NCI-H526 treated with DMSO at 0.1 percent for 48 hours (cell line): ENCODE results near the gene TSPAN2.
A peak's percentile ranks its signal among the peaks of the same experiment; 100 is the strongest.

Experiments used
- DNase-seq: peaks from one replicate; lab custom pipeline; 2025; lab: John Stamatoyannopoulos, UW

Gene TSPAN2

DNA sequence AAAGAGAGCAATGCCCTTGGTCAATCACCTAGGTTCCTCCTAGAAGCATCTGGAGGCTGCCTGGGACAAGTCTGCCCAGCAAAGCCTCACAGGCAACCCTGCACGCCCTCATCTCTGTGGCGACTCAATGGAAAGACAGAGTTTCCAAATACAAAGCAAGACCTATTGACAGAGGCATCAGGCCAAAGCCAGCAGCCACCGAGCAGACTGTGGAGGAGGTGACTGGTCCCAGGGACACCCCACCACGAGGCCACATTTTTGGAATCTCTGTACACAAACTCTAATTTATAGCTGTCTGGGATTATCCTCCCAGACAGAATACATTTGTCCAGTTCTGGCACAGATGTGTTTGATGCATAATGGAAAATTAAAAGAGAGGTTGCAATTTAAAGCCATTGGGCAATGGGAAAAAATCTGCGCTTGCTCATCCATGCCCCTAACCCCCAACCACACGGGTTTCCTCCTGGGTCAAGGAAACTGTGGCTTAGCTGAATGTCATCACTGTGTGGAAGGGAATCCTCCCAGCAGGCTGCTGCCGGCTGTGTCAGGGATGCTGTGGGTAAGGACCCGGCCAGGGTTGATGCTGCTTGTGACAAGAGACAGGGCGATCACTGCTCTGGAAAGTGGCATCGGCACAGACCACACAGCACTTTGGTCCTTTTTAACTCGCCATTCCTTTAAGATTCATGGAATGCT lies 14.3 kb downstream of the TSPAN2 start:
- DNase-seq = no peak

DNA sequence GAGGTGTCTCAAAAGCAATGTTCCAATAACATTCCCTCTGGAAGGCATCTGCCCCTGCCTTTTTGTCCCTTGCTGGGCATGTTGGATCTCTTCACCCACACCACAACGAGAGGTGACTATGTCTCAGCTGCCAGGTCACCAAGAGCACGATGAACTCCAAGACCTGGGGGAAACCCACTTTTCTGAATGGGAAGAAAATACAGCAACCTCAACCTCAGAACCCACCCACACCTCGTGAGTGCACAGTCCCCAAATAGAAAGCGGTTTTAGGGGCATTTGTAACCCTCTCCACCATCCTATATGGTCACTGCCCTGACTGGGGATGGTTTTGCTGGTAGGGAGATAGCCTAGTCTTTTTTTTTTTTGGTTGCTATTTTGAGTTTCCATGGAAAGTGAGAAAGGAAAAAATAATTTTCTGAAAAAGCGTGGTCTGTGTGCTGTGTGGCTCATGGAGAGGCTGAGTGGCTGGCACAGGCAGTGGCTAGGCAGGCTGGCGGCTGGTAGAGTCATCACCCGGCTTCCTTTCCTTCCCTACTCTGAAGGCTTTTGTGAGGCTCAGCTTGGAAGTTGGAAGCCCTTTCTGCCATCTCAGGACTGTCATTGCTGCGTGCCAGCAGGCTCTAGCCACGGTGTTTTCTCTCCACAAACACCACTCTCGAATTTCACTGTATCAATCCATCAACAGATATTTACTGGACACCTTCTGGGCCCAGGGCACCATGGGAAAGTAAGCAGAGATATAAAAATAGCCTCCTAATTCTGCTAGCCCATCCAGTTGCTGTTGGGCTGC lies 15.8 kb downstream of the TSPAN2 start:
- DNase-seq = no peak

DNA sequence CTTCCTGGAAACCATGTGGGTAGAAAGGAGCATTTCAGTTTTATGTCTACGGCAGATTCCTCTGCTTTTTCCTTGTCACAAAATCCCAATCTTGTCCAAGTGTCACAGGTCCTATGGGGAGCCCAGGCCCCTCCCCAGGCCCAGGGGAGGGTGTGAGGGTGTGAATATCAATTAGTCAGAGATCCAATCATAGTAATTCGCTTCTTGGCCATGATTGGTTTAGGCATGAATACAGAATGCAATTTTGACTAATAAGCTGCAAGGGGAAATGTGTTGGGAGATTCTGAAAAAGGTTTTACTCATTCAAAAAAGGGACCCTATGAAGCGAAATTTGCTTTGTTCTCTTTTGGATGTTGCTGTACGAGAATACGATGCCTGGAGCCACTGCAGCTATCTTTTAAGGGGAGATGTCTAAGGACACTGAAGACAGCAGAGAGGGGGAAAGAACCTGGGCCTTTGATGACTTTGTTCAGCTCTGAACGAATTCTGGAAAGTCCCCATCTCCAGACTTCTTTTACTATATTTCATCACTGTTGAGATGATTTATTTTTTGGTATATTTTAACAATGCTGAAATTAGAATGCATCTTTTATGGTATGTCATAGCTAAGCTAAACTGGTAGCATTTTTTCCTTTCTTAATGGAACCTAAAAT lies 18.2 kb downstream of the TSPAN2 start:
- no peak for DNase-seq

DNA sequence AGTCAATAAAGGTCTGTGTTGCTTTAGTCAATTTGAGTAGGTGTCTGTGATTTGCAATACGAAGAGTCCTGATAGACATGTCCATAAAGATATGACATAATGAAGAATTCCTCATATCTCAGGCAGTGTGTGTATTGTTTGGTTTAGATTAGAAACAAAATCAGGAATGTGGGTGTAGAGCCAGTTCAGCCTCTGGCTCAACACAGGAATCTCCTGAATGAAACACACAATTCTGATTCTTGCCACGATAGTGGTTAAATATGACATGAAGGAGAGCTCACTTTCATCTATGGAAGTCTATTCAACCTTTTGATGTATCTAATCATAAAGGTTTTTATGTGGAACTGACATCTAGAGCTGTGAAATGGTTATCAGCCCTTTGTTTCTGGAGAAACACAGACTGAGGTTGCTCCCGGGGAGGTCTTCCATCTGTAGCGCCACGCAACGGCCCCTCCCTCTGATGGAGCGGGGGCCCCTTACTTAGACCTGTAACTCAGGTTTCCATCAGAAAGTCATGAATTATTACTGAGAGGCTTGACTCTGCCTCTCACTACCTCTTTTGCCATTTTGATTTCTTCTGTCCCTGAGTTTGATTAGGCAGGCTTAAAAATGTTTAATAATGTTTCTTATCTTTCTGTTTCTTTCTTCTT lies 19.5 kb downstream of the TSPAN2 start:
- no peak for DNase-seq

DNA sequence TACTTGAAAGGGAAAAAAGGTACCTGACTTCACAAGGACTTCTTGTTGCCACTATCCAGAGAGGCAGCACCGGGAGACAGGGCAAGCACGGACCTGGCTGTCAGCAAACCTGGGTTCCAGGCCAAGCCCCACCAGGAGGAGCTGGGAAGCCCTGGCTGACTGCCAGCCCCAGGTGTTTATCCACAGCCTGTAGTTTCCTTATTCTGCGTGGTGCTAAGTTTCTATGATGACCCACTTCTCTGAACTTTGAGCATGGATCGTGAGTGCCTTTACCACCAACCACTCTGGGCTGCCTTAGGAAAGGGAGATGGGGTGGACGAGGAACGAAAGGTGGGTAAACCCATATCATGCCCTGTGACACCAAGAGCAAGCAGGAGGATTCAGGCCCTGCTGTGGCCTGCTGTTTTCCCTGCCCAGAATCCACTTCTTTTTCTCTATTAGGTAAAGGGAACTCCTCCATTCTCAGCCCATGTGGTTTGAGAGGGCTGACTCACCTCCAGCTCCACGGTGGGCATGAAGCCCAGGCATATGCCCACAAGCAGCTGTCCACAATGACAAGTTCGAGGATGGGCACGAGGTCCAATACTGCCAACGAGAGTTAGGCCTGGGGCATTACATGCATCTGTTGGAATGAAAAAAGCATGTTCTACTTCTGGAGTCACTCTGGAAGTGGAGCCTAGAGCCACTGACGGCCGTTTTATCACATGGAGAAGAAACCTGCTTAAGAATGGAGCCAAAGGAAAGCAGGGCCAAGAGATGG lies 20.3 kb downstream of the TSPAN2 start:
- DNase-seq = no peak

DNA sequence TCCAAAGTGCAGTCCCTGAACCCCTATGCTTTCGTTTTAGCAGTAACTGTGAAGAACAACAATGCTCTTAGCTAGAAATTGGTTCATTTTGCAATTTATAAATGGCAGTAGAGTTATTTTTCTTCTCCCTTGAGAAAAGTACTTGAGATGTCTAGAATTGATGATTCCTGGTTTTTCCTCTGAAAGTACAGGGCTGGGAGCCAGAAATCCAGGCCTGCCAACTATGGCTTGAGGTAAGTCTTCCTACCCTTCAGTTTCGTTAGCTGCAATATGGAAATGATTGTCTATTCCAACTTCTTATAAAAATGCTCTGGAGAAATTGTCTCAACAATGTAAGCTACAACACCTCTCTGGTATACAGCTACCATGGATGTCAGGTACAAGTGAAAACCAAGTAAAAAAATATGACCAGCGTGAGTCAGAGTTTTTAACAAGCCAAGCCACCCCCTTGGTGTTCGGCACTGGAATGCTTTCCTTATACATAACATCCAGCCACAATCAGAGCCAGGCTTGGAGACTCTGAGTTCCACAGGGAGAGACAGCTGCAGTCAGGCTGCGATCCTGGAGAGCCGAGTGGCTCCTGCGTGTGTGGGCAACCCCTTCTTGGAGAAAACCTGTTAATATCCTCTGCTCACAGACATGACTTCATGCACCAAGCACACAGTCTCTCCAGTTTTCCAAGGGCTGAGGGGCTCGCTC lies 22.0 kb downstream of the TSPAN2 start:
- no peak for DNase-seq

DNA sequence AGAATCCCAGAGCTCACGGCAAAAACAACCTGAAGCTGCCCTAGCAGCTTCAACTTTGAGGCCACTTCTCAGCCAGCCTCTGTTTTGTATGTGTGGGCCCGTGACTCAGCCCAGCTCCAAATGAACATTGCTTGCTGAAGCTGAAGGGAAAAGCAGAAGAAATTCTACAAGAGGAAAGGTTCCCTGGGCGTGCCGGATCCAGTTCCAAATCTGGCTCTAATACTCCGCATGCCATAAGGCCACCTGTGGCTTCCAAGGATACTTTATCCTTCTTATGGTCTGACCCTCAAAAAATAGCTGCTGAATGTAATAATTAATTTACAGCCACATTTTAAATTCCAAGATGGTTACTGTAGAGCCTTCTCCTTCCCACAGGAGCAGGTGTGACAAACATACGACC lies 24.3 kb downstream of the TSPAN2 start:
- DNase-seq = no peak

DNA sequence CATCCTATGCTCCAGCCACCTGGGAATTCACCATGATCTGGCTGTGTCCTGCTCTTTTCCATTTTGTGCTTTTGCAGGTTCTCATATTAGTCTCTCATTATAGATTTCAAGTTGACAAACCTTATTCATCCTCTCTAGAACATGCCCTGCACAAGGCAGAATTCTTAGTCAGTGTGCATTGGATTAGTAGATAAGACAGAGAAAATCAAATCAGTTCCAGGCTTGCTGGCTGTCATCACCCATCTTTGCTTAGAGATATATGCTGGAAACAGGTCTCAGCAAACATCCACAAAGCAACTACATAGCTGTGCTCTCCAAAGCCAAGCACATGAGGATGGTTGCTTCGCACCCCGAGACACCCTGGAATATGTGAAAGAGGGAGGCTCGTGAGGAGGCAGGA lies 24.8 kb downstream of the TSPAN2 start:
- no peak for DNase-seq

DNA sequence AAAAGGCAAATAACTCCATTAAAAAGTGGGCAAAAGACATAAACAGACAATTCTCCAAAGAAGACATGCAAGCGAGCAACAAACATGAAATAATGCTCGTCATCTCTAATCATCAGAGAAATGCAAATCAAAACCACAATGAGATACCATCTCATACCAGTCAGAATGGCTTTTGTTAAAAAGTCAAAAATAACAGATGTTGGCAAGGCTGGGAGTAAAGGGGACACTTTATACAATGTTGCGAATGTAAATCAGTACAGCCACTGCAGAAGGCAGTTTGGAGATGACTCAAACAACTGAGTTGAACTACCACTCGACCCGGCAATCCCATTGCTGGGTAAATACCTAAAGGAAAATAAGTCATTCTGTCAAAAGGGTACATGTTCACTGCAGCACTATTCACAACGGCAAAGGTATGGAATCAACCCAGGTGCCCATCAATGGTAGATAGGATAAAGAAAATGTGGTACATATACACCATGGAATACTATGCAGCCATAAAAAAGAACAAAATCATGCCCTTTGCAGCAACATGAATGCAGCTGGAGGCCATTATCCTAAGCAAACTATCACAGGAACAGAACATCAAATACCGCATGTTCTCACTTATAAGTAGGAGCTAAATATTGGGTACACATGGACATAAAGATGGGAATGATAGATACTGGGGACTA lies 25.9 kb downstream of the TSPAN2 start:
- DNase-seq = peak; percentile 86

DNA sequence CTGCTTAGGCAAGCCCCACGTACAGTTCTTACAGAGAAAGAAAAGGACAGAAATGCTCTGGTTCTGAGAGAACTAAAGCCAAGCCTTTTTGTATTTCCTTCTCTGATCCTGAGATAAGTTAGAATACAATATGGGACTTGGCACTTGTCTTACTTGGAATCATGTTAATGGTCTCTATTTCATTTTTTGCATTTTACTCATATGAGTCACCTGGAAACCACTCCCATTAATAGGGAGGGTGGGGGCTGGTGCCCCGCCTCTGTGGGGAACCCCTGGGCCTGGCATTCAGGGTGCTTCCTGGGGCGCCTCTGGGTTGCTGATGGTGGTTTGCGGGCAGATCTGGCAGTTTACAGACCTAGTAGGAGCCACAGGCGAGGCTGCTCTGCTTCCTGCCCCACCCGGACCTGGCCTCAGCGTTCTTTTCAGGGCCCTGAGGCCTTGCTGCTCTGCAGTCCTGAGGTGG lies 26.7 kb downstream of the TSPAN2 start:
- peak; percentile 74 for DNase-seq

DNA sequence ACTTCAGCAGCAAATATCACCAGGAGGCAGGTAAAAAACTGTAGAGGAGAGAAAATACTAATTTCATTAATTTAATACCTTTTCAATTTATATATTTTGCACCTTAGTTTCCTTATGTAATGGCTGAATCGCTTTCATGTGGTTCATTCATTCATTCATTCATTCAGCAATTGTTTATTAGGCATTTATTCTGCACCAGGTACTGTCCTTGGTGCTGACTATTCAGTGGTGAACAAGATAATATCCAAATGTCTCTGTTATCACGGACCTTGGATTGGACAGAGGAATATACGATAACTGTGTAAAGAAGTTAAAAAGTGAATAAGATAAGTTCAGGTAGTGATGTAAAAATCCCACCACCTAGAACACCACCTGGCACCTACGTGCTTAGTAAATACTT lies 28.8 kb downstream of the TSPAN2 start:
- no peak for DNase-seq

DNA sequence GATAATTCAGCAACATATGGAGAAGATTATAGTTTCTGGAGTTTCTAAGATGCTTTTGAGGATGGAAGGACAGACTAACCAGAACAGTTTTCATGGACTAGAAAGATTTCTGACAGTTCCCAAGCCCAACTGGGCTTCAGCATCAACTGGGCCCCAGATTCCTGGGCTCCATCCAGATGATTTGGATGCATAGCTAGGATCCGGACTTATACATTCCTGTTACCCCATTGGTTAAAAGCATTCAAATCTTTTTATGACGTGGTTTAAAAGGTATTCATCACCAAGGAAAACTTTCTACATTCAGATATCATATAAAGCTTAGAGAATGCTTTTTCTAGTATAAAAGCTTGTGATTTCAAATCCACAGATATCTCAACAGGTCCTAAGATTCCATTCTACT lies 30.0 kb downstream of the TSPAN2 start:
- no peak for DNase-seq

DNA sequence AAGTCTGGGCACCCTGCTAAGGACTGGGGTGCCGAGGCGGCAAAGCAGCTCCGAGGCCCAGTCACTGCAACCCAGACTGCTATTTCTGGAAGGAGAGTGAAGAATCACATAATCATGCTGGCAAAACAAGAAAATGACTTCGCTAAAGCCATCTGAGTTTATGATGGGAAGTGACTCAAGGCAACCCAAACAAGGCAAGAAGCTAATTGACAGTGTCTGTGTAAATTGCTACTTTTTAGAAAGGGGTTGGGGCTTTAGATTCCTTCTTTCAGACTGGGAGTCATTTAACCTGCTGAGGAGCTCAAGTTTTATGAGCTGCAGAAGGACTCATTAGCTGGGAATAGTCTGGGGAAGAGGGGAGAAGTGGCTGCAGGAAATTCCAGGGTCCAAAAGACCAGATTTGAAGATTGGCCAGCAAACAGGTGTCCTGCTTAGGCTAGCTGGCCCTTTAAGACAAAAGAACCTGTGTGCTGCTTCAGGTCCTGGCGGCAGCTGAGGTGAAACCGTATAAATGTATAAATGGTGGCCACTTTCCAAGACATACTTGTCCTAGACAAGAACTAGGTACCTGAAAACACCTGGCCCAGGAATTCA lies 31.5 kb downstream of the TSPAN2 start:
- no peak for DNase-seq

DNA sequence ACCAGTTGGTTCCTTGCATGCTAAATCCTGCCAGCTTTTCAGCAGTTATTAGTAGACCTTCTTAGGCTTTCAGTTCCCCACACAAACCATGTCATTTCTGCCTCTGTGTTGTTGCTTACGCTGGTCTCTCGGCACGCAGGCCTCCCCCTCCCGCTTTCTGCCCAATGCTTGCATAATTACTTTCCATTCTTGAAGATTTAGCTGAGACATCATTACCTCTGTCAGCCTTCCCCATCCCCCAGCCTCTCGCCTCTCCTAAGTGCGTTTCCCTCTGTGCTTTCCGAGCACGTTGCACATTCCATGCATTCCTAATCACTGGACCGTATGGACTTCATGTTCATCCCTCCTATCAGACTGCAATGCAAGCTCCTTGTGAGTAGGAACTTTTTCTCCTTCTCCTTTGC lies 32.9 kb downstream of the TSPAN2 start:
- no peak for DNase-seq

DNA sequence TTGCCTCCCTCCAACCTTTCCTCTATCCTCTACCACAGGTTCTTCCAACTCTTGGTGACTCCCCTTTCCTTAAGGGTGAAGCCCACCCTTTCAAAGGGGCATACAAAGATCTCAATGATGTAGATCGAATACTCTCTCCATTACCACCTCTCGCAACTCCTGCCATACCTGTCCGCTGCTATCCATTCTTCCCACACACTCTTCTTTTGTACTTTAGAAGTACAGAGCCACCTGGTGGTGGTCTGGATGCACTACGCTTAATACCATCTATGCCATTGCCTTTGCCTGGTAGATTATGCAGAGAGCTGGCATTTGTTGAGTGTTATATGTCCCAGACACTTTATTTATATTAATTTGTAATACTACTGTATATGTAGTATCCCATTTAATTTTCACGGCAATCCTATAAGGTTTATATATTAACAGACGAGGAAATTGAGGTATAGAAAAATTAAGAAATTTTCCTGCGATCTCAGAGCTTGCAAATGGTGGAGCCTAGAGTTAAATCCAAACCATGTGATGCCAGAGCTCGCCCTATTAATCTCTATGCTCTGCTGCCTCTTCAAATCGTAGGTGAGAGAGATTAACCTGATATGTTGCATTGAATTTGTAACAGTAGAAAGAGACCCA lies 36.7 kb downstream of the TSPAN2 start:
- peak; percentile 69 for DNase-seq

DNA sequence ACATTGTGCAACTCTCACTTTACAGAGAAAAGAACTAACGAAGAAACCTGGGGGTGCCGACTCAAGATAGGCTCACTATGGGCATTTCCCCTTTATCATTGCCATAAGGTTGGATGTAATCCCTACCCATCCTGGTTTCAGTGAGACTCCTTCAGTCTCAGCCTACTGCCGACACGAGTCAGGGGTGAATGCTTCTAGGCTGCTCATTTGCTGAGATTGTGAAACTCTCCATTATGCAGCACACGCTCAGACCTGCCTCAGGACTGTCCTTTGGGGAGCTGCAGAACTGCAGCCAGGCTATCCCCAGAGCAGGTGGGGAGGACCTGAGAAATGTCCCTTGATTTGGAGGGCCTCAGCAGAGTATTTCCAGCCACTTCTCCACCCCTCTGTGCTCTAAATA lies 37.5 kb downstream of the TSPAN2 start:
- DNase-seq = no peak

DNA sequence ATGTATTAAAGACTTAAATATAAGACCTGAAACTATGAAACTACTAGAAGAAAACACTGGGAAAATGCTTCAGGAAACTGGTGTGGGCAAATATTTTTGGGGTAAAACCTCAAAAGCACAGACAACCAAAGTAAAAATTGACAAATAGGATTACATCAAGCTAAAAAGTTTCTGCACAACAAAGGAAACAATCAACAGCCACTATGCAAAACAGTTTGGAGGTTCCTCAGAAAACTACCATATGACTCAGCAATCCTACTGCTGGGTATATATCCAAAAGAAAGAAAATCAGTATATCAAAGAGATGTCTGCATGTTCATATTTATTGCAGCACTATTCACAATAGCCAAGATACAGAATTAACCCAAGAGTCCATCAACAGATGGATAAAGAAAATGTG lies 42.6 kb downstream of the TSPAN2 start:
- DNase-seq = no peak

DNA sequence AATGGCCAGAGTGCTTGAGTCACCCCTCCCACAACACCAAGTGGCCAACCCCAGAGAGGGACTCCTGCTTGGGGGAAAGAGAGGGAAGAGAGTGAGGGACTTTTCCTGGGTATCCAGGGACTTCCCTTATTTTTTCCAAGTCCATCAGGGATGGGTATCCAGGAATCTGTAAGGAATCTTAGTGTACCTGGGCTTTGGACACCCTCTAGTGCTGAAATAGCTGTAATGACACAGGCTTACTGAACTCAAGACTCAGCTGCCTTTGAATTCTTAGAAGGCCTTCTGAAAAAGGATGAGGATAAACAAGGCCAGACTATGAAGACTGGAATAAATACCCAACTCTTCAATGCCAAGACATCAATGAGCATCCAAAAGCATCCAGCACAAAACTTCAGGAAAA lies 47.6 kb downstream of the TSPAN2 start:
- DNase-seq = peak; percentile 49

DNA sequence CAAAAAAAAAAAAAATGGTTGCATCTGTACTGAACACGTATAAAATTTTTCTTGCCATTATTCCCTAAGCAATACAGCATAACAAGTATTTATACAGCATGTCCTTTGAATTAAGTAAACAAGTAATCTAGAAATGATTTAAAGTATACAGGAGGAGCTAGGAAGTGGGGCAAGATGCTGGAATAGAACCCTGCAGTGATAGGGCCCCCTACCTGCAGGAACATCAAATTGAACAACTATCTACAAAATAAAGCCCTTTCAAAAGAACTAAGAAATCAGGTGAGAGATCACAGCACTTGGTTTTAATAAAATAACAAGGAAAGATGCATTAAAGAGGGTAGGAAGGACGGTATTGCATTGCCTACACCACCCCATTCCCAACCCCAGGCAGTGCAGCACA lies 48.8 kb downstream of the TSPAN2 start:
- no peak for DNase-seq
